Measurements from ENCODE around the gene EYA2.
"Not testable (repeated sequence)": the region's sequence is repeated elsewhere in the genome, so short reads cannot be mapped to it uniquely, and the experiment has no call there.

EYA2 gene

GRCh38 chr20:47154089-47154488 lies 259.4 kb downstream of the EYA2 start:
- no peak for DNase-seq

DNA sequence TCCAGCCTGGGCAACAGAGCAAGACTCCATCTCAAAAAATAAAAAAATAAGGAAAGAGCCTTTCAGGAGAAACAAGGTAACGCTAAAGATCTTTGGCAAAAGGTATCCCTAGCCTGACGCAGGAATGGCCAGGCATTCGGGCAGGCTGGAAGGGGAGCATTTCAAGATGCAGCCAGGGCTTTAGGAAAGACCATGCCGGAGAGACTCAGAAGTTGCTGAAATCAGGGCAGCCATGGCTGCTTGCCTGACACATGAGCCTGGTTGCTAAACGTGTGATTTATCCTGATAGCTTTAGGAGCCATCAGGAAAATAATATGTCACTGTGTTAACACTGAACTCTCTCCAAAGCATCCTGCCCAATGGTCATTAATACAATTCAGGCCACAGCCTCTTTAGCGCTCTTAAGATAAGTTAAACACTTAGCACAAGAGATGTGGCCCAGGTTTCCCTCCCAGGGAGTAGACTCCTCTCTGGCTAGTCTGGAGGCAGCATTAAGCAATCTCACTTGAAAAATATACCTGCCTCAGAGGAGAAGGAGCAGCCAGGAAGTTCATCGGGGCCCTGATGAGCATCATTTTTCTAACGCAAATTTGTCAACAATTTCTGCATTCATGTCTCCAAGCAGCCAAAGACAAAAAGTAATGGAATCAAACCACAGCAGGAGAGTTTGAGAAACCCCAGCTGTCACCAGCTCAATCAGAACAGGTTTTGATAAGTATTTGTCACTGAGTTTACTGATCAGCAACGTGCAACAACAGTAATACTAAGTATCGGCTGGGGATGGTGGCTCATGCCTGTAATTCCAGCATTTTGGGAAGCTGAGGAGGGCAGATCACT lies 261.9 kb downstream of the EYA2 start:
- no peak for DNase-seq

DNA sequence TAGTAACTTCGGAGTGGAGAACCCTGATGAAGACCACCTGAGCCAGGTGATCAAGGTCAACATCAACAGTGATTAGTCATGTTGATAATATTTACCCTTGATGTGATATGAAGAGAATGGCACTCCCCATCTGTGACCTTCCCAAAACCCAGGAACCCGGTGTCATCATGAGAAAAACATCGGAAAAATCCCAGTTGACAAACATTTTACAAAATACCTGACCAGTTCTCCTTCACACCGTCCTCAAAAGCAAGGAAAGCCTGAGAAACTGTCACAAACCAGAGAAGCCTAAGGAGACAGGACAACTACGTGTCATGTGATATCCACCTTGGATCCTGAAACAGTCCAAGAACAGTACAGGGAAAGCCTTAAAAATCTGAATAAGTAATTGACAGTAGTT lies 264.5 kb downstream of the EYA2 start:
- DNase-seq, result no peak

DNA sequence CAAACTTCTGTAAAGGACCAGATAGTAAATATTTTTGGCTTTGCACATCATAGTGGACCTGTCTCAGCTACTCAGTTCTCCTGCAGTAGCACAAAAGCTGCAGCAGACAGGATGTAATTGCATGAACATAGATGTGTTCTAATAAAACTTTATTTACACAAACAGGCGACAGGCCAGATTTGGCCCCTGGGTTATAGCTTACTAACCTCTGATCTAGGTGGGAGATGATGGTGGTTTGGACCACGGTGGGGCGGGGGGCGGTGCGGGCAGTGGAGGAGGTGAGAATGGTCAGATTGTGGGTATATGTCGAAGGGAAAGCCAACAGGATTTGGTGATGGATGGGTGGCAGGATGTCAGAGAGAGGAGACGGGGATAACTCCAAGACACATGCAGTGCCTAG lies 265.6 kb downstream of the EYA2 start:
- DNase-seq, result no peak

DNA sequence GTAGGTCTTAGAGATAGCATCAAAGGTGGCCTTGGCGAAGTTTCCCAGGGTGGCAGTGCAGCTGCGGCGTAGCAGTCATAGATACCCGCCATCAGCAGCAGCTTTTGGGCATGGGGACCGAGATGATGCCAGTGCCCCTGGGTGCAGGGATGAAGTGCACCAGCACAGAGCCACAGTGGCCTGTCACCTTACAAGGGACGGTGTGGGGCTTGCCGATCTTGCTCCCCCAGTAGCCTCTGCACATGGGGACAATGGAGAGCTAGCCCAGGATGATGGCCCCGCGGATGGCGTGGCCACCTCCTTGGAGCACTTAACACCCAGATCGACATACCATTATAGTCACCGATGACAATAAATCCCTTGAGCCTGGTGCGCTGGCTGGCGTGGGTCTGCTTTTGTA lies 266.3 kb downstream of the EYA2 start:
- DNase-seq, result no peak

GRCh38 chr20:47161411-47161810 lies 266.8 kb downstream of the EYA2 start:
- no peak for DNase-seq

DNA sequence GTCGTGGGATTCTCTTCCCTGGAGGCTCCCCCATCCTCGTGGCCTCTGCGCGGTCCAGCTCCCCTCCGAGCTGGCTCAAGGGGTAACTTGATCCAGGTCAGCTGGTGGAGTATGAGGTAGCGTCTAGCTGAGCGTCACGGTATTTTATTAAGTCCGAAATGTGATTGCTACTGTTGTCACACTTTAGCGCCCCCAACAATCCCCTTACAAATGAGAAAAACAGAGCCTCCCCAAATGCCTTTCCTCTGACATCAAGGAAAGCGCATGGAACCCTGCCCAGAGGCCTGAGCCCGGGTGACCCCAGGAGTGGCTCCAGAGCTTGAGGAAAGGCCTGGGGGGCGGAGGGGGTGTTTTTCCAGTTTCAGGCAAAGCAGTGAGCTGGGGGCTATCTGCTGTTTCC lies 269.5 kb downstream of the EYA2 start:
- no peak for DNase-seq

GRCh38 chr20:47165376-47165865 lies 270.8 kb downstream of the EYA2 start:
- no peak for DNase-seq

DNA sequence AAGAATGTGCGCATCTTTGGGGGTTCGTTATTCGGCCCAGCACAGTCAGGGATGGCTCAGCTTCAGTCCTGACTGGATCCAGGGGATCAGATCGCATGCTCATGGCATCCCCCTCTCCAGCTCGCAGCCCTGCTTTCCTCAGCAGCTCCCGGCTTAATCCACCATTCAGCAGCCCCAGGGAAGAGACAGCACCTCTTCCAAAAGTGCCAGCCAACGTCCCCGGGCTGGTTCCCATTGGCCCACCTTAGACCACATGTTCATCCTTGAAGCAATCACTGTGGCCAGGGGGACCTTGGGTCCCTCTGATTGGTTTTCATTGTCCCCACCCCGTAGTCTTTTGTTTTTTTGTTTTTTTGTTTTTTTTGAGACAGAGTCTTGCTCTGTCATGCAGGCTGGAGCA lies 273.2 kb downstream of the EYA2 start:
- no peak for DNase-seq

DNA sequence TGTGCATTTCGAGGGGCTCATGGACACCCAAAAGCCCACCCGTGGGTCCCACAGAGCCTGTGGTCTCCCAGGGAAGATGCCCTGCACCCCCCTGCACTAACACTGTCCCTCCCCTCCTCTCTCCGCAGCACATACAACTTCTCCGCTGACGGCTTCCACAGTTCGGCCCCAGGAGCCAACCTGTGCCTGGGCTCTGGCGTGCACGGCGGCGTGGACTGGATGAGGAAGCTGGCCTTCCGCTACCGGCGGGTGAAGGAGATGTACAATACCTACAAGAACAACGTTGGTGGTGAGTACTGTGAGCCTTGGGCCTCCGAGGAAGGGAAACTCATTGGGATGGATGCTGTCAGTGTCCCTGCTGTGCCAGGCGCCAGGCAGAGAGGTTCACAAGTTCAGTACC lies 277.9 kb downstream of the EYA2 start:
- no peak for DNase-seq

DNA sequence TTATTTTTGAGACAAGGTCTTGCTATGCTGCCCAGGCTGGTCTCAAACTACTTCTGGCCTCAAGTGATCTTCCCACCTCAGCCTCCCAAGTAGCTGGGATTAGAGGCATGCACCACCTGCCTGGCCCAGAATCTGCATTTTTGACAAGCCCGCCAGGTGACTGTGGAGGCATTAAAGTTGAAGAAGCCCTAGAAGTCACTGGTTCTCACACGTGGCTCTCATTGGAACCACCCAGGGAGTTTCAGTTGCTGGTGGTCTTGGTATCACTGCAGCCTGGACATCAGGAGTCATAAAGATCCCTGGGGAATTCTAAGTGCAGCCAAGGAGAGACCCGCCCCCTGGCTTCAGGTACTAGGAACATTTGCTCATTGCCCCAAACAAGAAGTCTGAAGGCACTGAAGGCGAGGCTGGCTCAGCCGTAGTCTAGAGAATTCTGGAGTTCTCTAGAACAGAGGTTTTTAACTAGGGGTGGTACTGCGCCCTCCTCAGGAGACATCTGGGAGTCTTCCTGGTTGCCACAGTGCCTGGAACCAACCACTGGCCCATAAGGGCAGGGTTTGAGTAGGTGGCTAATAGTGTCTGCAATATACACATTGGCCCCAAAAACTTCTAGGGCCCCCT lies 279.1 kb downstream of the EYA2 start:
- DNase-seq, result no peak

GRCh38 chr20:47174456-47175243 lies 280.0 kb downstream of the EYA2 start:
- no peak for DNase-seq

- no peak for DNase-seq
These were observed 280.9 kb downstream of the EYA2 start for GRCh38 chr20:47175493-47175892.

GRCh38 chr20:47176217-47176616 lies 281.6 kb downstream of the EYA2 start:
- DNase-seq, result not testable (repeated sequence)

GRCh38 chr20:47178277-47178676 lies 283.6 kb downstream of the EYA2 start:
- DNase-seq, result no peak

DNA sequence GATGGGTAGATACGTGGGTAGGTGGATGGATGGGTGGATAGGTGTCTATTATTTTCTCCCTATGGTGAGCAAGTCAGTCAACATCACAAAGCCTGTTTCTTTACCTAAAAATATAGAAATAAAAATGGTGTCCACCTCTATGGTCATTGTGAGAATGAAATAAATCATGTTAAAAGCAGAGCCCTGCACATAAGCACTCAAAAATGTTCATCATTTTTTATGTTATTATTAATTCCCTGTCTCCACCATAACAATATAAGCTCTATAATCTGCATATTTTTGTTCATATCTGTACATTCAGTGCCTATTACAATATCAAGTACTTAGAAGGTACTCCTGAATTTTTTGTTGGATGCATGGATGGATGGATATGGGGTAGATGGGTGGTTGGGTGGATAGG lies 284.2 kb downstream of the EYA2 start:
- no peak for DNase-seq

- no peak for DNase-seq
These were observed 284.6 kb downstream of the EYA2 start for GRCh38 chr20:47179267-47179666.

DNA sequence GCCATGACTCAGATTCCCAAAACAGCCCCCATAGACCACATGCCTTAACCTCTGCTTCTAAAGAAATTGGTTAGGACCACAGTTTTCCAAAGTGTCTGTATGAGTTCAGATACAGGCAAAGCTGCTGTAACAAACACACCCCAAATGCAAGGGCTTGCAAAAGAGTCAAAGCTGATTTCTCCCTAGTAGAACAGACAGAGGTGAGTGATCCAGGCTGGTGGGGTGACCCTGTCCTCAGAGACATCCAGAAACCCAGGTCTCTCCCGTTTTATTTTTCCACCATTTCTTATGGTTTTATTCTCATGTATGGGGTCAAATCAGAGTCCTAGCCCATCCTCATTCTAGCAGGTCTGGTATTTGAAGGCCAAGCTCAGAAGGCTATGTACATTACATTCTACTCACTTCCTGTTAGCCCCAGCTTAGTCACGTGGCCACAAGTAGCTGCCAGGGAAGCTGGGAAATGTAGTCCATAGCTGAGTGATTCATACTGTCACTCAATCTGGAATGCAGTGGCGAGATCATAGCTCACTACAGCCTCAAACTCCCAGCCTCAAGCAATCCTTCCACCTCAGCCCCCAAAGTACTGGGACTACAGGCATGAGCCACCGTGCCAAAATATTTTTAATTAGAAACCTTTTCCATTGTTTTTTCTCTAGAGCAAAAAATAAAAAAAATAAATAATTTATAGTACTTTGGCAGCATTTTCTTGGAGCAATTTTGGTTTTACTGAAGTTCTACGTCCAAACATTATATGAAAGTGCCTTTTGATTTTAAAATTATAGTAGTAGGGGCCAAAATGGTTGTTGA lies 286.6 kb downstream of the EYA2 start:
- no peak for DNase-seq

DNA sequence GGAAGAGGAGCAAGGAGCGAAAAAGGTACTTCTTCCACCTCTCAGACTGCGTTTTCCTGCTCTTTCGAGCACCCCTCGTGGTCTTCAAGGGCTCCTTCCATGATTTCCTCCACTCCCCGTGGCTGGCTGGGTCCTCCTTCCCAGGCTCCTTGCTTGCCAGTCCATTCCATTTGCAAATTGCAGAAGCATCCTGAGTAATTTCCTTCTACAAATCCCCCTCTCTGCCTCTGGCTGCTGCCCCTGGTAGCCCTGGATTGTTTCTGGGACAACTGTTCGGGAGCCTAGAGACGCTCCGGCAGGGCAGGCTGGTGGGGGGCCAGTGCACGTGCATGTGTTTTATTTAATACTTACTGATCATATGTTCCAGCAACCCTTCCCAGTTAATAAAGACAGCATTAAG lies 288.7 kb downstream of the EYA2 start:
- DNase-seq, result no peak

GRCh38 chr20:47187450-47188195 lies 293.0 kb downstream of the EYA2 start:
- DNase-seq, result no peak

DNA sequence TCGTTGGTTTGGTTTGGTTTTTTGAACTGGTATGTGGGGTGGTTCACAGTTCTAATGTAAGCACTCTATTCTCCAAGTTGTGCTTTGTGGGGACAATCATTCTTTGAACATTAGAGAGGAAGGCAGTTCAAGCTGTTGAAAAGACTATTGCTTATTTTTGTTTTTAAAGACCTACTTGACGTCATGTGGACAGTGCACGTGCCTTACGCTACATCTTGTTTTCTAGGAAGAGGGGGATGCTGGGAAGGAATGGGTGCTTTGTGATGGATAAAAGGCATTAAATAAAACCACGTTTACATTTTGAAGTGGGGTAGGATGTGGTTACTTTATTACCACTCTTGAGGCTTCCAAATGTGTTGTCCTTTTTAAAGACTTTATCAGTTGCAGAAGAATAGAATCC lies 293.9 kb downstream of the EYA2 start:
- no peak for DNase-seq

- DNase-seq, result no peak
These were observed 294.4 kb downstream of the EYA2 start for GRCh38 chr20:47189060-47189459.
